HepG2 (cell line): ENCODE measurements around the gene YPEL3. TPM values are rescaled to one million over a fixed set of nuclear protein-coding genes. Genes with fewer than 3 reads are reported as not detected.

ENCODE experiments used
- AKAP8 ChIP-seq: sonication (generic); formaldehyde crosslinking; IDR thresholded peaks from 2 replicates; pipeline ENCODE4 v1.5.1; 2020; ENCODE audit warnings: mild to moderate bottlenecking, missing genetic modification reagents
- ARNT ChIP-seq: fragments of 450-650 bp; IDR thresholded peaks from 2 replicates; pipeline ENCODE4 v1.6.1; 2017
- CREB1 ChIP-seq, 2 experiments: fragments of 450-650 bp in 1 of 2; IDR thresholded peaks; 2 replicates each; pipeline ENCODE4 v1.6.1; 2016 to 2017; ENCODE audit warnings: control low read depth in 1 of 2, mild to moderate bottlenecking in 1 of 2, missing compliant biosample characterization in 1 of 2, missing genetic modification characterization in 1 of 2
- CREM ChIP-seq, 2 experiments: sonication (generic) in 1 of 2; formaldehyde crosslinking in 1 of 2; IDR thresholded peaks; 2 replicates each; pipeline versions ENCODE4 v1.4.0 to v1.6.1; 2016 to 2020; ENCODE audit warnings: antibody characterized with exemption in 1 of 2, mild to moderate bottlenecking in 1 of 2, missing genetic modification reagents in 1 of 2
- ETS1 ChIP-seq: sonication (generic); formaldehyde crosslinking; IDR thresholded peaks from 2 replicates; pipeline ENCODE4 v1.4.0; 2020; ENCODE audit warnings: missing genetic modification reagents
- FOXK2 ChIP-seq: fragments of 450-650 bp; IDR thresholded peaks from 2 replicates; pipeline ENCODE4 v1.6.1; 2016
- NR2F6 ChIP-seq, 2 experiments: IDR thresholded peaks; 2 replicates each; pipeline ENCODE4 v1.6.1; 2016; ENCODE audit warnings: antibody characterized with exemption in 1 of 2, mild to moderate bottlenecking in 1 of 2
- PAWR ChIP-seq: sonication (generic); formaldehyde crosslinking; IDR thresholded peaks from 2 replicates; pipeline ENCODE4 v1.4.0; 2020; ENCODE audit warnings: missing genetic modification reagents, mild to moderate bottlenecking, borderline replicate concordance
- PHF5A ChIP-seq: IDR thresholded peaks from one replicate; pipeline ENCODE4 v1.6.1; 2018; ENCODE audit warnings: low read depth, missing genetic modification reagents; ENCODE audit not compliant: unreplicated experiment
- REST ChIP-seq, 2 experiments: IDR thresholded peaks; 2 replicates each; pipeline ENCODE4 v1.6.1; 2011 to 2012; ENCODE audit warnings: low read length in 2 of 2, borderline replicate concordance in 1 of 2, low read depth in 1 of 2, mild to moderate bottlenecking in 1 of 2, moderate library complexity in 1 of 2
- SYNCRIP ChIP-seq: fragments of 200-400 bp; formaldehyde crosslinking; IDR thresholded peaks from 2 replicates; pipeline ENCODE4 v1.6.1; 2018; ENCODE audit warnings: mild to moderate bottlenecking, low read depth, low read length; ENCODE audit not compliant: insufficient read depth
- TARDBP ChIP-seq: sonication (generic); formaldehyde crosslinking; IDR thresholded peaks from 2 replicates; pipeline ENCODE4 v1.8.0; 2022; ENCODE audit warnings: mild to moderate bottlenecking, missing genetic modification reagents
- TBX3 ChIP-seq: fragments of 450-650 bp; IDR thresholded peaks from 2 replicates; pipeline ENCODE4 v1.6.1; 2017; ENCODE audit warnings: antibody characterized with exemption, mild to moderate bottlenecking, inconsistent platforms, borderline replicate concordance
- TCF12 ChIP-seq, 2 experiments: fragments of 450-650 bp in 1 of 2; sonication (generic) in 1 of 2; formaldehyde crosslinking in 1 of 2; IDR thresholded peaks; 2 replicates each; pipeline versions ENCODE4 v1.6.1 to v1.8.0; 2017 to 2022; ENCODE audit warnings: antibody characterized with exemption in 1 of 2, mild to moderate bottlenecking in 1 of 2, missing genetic modification reagents in 1 of 2, moderate library complexity in 1 of 2
- TOE1 ChIP-seq: sonication (generic); formaldehyde crosslinking; IDR thresholded peaks from 2 replicates; pipeline ENCODE4 v1.4.0; 2020; ENCODE audit warnings: mild to moderate bottlenecking, missing genetic modification reagents
- YEATS2 ChIP-seq: sonication (generic); formaldehyde crosslinking; IDR thresholded peaks from 2 replicates; pipeline ENCODE4 v1.4.0; 2020; ENCODE audit warnings: missing genetic modification reagents, borderline replicate concordance
- ZBTB3 ChIP-seq: sonication (generic); formaldehyde crosslinking; IDR thresholded peaks from 2 replicates; pipeline ENCODE4 v1.4.0; 2020; ENCODE audit warnings: low read depth, mild to moderate bottlenecking, moderate library complexity, missing genetic modification reagents, borderline replicate concordance
- ZC3H13 ChIP-seq: sonication (generic); formaldehyde crosslinking; IDR thresholded peaks from 2 replicates; pipeline ENCODE4 v1.8.1; 2023; ENCODE audit warnings: mild to moderate bottlenecking, missing genetic modification reagents, moderate library complexity
- ZMYM4 ChIP-seq: sonication (generic); formaldehyde crosslinking; IDR thresholded peaks from 2 replicates; pipeline ENCODE4 v1.8.1; 2023; ENCODE audit warnings: mild to moderate bottlenecking, missing genetic modification reagents
- ZNF180 ChIP-seq: sonication (generic); formaldehyde crosslinking; IDR thresholded peaks from 2 replicates; pipeline ENCODE4 v1.4.0; 2020; ENCODE audit warnings: low read depth, missing genetic modification reagents, borderline replicate concordance
- ZNF253 ChIP-seq: sonication (generic); formaldehyde crosslinking; IDR thresholded peaks from 2 replicates; pipeline ENCODE4 v1.8.0; 2022; ENCODE audit warnings: mild to moderate bottlenecking, missing genetic modification reagents, borderline replicate concordance
- ZNF577 ChIP-seq: sonication (generic); formaldehyde crosslinking; IDR thresholded peaks from 2 replicates; pipeline ENCODE4 v1.4.0; 2020; ENCODE audit warnings: mild to moderate bottlenecking, low read depth, missing genetic modification reagents, borderline replicate concordance
- ZNF619 ChIP-seq: sonication (generic); formaldehyde crosslinking; IDR thresholded peaks from 2 replicates; pipeline ENCODE4 v1.4.0; 2020; ENCODE audit warnings: mild to moderate bottlenecking, missing genetic modification reagents
- ZNF891 ChIP-seq: sonication (generic); formaldehyde crosslinking; IDR thresholded peaks from 2 replicates; pipeline ENCODE4 v1.5.0; 2020; ENCODE audit warnings: mild to moderate bottlenecking, missing genetic modification reagents
- ZSCAN9 ChIP-seq: IDR thresholded peaks from 2 replicates; pipeline ENCODE4 v1.6.1; 2016; ENCODE audit warnings: borderline replicate concordance
- polyA plus RNA-seq, 8 experiments: library from polyadenylated mRNA; depleted of rRNA in 3 of 8; stranded (reverse) in 7 of 8; unstranded in 1 of 8; fragments of >200 nt; fragmentation: Illumina TruSeq in 4 of 8; extraction: Trizol in 4 of 8; gene quantifications; 2 replicates each; pipeline versions ENCODE4 v1.2.1 to v1.2.3, GENCODE V29; 2011 to 2016; ENCODE audit warnings: low read depth in 4 of 8, missing spikeins in 1 of 8, mixed read lengths in 1 of 8; ENCODE audit not compliant: insufficient read depth in 1 of 8
- total RNA-seq, 5 experiments: library from RNA; depleted of rRNA; stranded (reverse); fragments of >200 nt; fragmentation: Illumina TruSeq; extraction: Trizol; gene quantifications; 2 replicates each; pipeline ENCODE4 v1.2.3, GENCODE V29; 2016; ENCODE audit warnings: low read depth in 1 of 5

The YPEL3 gene
- total and polyA plus RNA-seq, 2 of the 13 experiments (the other 11 are each of a cell fraction or from before 2014, with no cell fraction given): 5.4 to 47.0 TPM

GRCh38 chr16:30096105-30096861 is at the start of gene YPEL3 (continued):
- TF ChIP-seq ZNF577 (no peak), ETS1 (CRISPR knock-in tag) (no peak), TCF12 (IDR thresholded peaks at IDR 0.05) (no peak), TCF12 (CRISPR knock-in tag; IDR thresholded peaks at IDR 0.05) (0 out of 2 replicates have a peak, but pooled peaks have one; percentile 29), ZSCAN9 (CRISPR knock-in tag) (0 out of 2 replicates have a peak, but pooled peaks have one; percentile 21), AKAP8 (CRISPR knock-in tag) (peak; percentile 66; the same call in 1 of the 2 replicates), PAWR (CRISPR knock-in tag) (no peak), ZNF619 (CRISPR knock-in tag) (peak; percentile 20; the same call in 1 of the 2 replicates), ZMYM4 (CRISPR knock-in tag) (peak; percentile 76), TOE1 (CRISPR knock-in tag) (no peak; the same call in 1 of the 2 replicates), FOXK2 (0 out of 2 replicates have a peak, but pooled peaks have one; percentile 18), ZNF180 (CRISPR knock-in tag) (no peak), ZNF891 (CRISPR knock-in tag) (peak; percentile 92), SYNCRIP (no peak), ZBTB3 (CRISPR knock-in tag) (0 out of 2 replicates have a peak, but pooled peaks have one; percentile 34), TARDBP (CRISPR knock-in tag) (peak; percentile 81), PHF5A (peak; percentile 50), ZNF253 (CRISPR knock-in tag) (no peak), NR2F6 (IDR thresholded peaks at IDR 0.05) (no peak), NR2F6 (CRISPR knock-in tag; IDR thresholded peaks at IDR 0.05) (peak; percentile 71; the same call in 1 of the 2 replicates), REST (IDR thresholded peaks at IDR 0.05; ENCODE audit: borderline replicate concordance in 1 of 2, low read depth in 1 of 2, low read length in 2 of 2) (peak in 1 of 2 experiments; percentile 3; a peak in 1 of 4 replicates), ZC3H13 (CRISPR knock-in tag) (peak; percentile 60; the same call in 1 of the 2 replicates), CREM (IDR thresholded peaks at IDR 0.05) (0 out of 2 replicates have a peak, but pooled peaks have one; percentile 26), CREM (CRISPR knock-in tag; IDR thresholded peaks at IDR 0.05) (no peak), ARNT (no peak), TBX3 (no peak), CREB1 (IDR thresholded peaks at IDR 0.05) (0 out of 2 replicates have a peak, but pooled peaks have one; percentile 8), CREB1 (CRISPR knock-in tag; IDR thresholded peaks at IDR 0.05) (no peak), YEATS2 (peak; percentile 82)
